ENCODE results near the gene TUBA4A.

The TUBA4A gene

DNA sequence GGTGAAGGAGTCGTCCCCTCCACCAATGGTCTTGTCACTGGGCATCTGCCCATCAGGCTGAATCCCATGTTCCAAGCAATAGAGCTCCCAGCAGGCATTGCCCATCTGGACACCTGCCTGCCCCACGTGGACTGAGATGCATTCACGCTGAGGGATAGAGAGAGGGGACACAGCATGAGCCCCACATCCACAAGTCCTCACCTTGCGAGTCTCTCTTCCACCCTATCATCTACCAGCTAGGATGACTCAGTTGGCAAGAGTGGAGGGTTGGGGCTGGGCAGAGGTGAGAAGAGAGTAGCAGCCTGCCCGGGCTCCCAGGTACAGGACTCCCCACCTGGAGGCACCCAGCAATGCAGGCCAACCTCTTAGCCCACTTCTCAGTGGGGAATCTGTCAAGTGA lies 1.6 kb downstream of the TUBA4A start:
- no peak for DNase-seq (ENCODE audit: low read depth)
- TF ChIP-seq, protein P1, sequence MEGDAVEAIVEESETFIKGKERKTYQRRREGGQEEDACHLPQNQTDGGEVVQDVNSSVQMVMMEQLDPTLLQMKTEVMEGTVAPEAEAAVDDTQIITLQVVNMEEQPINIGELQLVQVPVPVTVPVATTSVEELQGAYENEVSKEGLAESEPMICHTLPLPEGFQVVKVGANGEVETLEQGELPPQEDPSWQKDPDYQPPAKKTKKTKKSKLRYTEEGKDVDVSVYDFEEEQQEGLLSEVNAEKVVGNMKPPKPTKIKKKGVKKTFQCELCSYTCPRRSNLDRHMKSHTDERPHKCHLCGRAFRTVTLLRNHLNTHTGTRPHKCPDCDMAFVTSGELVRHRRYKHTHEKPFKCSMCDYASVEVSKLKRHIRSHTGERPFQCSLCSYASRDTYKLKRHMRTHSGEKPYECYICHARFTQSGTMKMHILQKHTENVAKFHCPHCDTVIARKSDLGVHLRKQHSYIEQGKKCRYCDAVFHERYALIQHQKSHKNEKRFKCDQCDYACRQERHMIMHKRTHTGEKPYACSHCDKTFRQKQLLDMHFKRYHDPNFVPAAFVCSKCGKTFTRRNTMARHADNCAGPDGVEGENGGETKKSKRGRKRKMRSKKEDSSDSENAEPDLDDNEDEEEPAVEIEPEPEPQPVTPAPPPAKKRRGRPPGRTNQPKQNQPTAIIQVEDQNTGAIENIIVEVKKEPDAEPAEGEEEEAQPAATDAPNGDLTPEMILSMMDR (conservative IDR thresholded peaks at IDR 0.05; ENCODE audit: low read length) = no peak
- no peak overlapping the region for H3K4me3 ChIP-seq (ENCODE audit: low read length)

DNA sequence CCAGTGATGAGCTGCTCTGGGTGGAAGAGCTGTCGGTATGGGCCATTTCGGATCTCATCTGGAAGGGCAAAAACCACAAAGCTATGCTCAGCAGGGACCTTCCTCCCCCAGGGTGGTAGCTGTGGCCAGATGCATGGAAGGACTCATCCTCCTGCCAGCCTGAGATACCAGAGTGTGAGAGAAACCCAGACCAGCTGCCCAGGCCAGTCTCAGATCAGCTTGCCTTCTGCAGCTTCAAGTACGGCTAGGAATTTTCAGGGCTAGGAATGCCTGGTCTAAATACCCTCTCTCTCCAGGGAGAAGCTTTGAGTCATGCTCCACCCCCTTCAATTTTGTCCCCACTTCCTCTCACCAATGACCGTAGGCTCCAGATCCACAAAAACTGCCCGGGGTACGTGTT lies 2.1 kb downstream of the TUBA4A start:
- H3K4me3 ChIP-seq (ENCODE audit: low read length) = no peak overlapping the region
- TF ChIP-seq, protein P1 (conservative IDR thresholded peaks at IDR 0.05; ENCODE audit: low read length) = no peak
- peak; percentile 55 for DNase-seq (ENCODE audit: low read depth)

DNA sequence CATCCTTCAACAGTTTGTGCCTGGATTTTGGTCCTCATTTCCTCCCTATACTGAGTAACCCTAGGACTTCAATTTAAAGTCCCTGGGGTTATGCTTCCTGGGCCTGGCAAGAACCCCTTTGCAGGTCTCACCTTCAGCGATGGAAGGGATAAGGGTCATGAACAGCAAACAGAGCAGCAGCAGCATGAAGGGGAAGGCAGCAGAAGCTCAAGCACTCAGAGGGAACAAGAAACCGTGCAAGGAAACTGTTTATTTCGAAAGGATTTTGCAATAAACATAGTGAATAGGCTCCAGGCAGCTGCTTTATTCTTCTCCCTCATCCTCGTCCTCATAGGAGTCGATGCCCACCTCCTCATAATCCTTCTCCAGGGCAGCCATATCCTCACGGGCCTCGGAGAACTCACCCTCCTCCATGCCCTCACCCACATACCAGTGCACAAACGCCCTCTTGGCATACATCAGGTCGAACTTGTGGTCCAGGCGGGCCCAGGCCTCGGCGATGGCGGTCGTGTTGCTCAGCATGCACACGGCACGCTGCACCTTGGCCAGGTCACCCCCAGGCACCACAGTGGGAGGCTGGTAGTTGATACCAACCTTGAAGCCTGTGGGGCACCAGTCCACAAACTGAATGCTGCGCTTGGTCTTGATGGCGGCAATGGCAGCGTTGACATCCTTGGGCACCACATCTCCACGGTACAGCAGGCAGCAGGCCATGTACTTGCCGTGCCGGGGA lies 3.5 kb downstream of the TUBA4A start:
- TF ChIP-seq, protein P1 (conservative IDR thresholded peaks at IDR 0.05; ENCODE audit: low read length) = no peak
- no peak for DNase-seq (ENCODE audit: low read depth)
- H3K4me3 ChIP-seq (ENCODE audit: low read length) = no peak overlapping the region

DNA sequence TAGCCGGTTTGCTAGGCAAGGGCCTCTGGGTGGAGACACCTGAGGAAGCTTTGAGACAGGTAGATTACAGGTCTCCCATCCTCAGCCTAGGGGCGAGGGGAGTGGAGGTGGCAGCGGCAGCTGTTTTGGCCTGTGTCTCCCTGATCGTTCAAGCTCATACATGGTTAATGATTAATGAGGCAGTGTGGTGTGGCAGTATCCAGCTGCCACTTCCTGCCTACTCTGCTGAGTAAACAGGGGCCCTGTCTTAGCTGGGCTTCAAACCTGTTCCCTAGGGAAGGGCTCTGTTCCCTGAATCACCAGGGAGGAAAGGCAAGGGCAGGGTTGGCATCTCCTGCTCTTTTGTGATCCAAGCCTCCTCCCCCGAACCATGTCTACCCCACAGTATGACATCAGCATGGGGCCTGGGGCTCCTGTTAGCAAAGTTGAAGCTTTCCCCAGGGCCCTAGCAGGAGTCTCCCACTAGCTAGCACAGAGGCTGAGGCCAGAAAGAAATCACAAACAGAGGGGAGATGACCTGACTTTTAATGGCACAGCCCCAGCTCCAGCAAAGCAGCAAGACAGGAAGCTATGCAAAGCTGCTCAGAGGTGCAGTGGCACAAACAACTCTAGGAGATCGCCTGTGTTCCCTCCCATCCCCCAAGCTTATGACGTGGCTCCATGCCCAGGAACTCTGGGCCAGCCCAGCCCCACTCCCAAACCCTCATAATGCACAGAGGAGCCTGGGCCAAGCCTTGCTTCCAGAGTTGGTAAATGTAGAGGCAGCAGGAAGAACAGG lies 4.3 kb downstream of the TUBA4A start:
- DNase-seq (ENCODE audit: low read depth) = peak; percentile 79
- TF ChIP-seq, protein P1 (conservative IDR thresholded peaks at IDR 0.05; ENCODE audit: low read length) = no peak
- H3K4me3 ChIP-seq (ENCODE audit: low read length) = no peak overlapping the region

DNA sequence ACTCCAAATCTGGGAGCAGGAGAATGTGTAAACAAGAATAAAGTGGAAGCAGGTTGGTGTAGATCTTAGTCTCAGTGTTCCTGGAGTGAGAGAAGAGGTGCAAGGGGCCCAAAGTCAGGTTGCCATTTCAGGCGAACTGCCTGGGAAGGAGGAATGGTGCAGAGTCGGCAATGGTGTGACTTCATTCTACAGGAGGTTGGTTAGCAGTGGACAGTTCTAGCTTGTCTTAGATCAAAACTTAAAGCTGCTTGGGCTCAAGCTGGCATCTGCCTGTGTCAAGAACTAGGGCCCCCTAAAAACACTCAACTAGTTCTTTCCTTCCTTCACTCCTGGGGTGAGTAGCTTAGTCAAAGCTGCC lies 4.9 kb downstream of the TUBA4A start:
- TF ChIP-seq, protein P1 (conservative IDR thresholded peaks at IDR 0.05; ENCODE audit: low read length) = no peak
- H3K4me3 ChIP-seq (ENCODE audit: low read length) = no peak overlapping the region

DNA sequence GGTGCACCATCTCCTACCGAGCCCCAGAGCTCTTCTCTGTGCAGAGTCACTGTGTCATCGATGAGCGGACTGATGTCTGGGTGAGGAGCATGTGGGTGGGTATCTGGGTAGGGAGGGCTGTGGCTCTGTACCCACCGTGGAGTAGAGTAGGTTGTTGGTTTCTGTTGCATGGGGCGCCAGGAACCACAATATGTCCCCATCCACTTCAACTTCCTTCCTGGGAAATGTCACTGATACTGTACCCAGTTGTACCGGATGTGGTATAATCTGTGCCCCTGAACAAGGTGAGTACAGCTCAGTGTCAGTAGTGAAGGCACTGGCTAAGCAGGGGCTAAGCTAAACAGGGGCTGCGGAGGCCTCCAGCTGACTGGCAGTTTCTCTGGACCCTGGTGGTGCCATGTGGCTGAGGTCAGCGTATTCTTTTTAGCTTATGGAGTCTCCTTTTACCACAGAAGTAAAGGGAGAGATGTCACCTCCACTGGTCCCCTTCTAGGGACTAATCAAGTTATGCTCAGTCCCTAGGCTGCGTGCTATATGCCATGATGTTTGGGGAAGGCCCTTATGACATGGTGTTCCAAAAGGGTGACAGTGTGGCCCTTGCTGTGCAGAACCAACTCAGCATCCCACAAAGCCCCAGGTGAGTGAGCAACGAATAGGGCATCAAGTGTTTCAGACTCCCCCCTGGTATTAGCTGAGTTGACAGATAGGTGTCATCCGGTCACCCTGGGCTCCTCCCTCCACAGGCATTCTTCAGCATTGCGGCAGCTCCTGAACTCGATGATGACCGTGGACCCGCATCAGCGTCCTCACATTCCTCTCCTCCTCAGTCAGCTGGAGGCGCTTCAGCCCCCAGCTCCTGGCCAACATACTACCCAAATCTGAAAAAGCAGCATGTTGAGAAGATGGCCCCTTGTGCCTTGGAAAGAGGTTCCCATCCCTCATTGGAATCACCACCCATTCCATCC lies 5.8 kb downstream of the TUBA4A start:
- DNase-seq (ENCODE audit: low read depth) = no peak
- TF ChIP-seq, protein P1 (conservative IDR thresholded peaks at IDR 0.05; ENCODE audit: low read length) = no peak
- no peak overlapping the region for H3K4me3 ChIP-seq (ENCODE audit: low read length)

More for the DNA sequence above, 4.9 kb downstream of the TUBA4A start:
- no peak for DNase-seq (ENCODE audit: low read depth)
